Lower lobe of right lung (tissue), 2 donors: ENCODE data around the gene TMEM51. TPM values are rescaled to one million over a fixed set of nuclear protein-coding genes. Genes with fewer than 3 reads are reported as not detected.

Experiments used
- ATAC-seq, 2 donors: fragments of 200-7000 bp; cut with Tn5 transposase; one replicate each; pipeline ENCODE4 v1.9.1; 2020 to 2022; ENCODE audit warnings: mild to moderate bottlenecking in 2 of 2, moderate library complexity in 2 of 2
- DNase-seq: peaks from one replicate; pipeline ENCODE4 v3.0.0-alpha.2; 2020
- H3K27ac ChIP-seq: fragments of 200-600 bp; one replicate; pipeline ENCODE4 v1.8.0; 2022
- H3K27me3 ChIP-seq: fragments of 200-600 bp; one replicate; pipeline ENCODE4 v1.8.0; 2022; ENCODE audit warnings: low read depth
- H3K36me3 ChIP-seq: fragments of 200-600 bp; one replicate; pipeline ENCODE4 v1.8.0; 2022; ENCODE audit warnings: mild to moderate bottlenecking
- H3K4me1 ChIP-seq: fragments of 200-600 bp; one replicate; pipeline ENCODE4 v1.8.0; 2022
- H3K4me3 ChIP-seq: fragments of 200-600 bp; one replicate; pipeline ENCODE4 v1.8.0; 2022; ENCODE audit warnings: mild to moderate bottlenecking
- H3K9me3 ChIP-seq: fragments of 200-600 bp; one replicate; pipeline ENCODE4 v1.8.0; 2022
- intact Hi-C: fragments of 100-400 bp; cut with DNase I; formaldehyde crosslinking; loops from one replicate; pipeline ENCODE4 v1.11.0; 2022
- total RNA-seq: library from RNA; stranded (reverse); fragmentation: NEBNext Ultra II Directional; extraction: Animal tissue kit (Norgen Biotek cat#: 25700); gene quantifications from one replicate; pipeline ENCODE4 v1.2.1, GENCODE V29; 2021
- TF ChIP-seq, protein P1 (sequence below): fragments of 200-600 bp; IDR thresholded peaks from one replicate; pipeline ENCODE4 v1.8.0; 2022; ENCODE audit warnings: antibody characterized with exemption, mild to moderate bottlenecking
- donor health status: DM: no; HTN: yes; CAD: no; lungs with severe emphysema.

Gene TMEM51
- total RNA-seq, 1 donor from 2014 or later: 18.4 TPM

DNA sequence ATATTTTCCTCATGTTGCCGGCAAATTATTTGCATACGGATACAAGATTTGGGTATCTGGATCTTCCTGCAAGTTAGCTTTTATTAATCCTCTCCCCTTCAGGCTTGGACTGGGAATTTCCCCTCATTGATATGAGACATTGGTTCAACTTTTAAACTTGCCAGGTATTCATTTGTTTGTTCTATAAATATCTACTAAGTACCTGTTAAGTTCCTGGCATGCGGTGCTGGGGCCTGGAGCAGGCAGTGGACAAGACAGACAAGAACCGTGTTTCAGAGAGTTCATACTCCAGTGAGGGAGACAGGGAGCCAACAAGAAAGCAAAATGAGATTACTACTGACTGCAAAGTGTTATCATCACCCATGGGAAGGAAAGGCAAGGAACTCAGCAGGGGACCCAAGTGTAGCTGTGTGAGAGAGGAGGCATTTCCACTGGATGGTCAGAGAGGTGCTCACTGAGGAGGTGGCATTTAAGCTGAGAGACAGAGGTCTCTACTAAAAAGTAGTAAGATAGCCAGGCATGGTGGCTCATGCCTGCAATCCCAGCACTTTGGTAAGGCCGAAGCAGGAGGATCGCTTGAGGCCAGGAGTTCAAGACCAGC lies 54.4 kb downstream of the TMEM51 start:
- DNase-seq (no peak), ATAC-seq (peak; percentile 20 to 77)
- intact Hi-C loops: no loop called here
- Histone ChIP-seq H3K4me3 (no peak overlapping the region), H3K27ac (no peak overlapping the region), H3K27me3 (no peaks in the 10 kb centered on the region), H3K4me1 (peaks cover 42% of the 10 kb centered on the region), H3K9me3 (no peaks in the 10 kb centered on the region), H3K36me3 (no peaks in the 10 kb centered on the region)
- TF ChIP-seq, protein P1, sequence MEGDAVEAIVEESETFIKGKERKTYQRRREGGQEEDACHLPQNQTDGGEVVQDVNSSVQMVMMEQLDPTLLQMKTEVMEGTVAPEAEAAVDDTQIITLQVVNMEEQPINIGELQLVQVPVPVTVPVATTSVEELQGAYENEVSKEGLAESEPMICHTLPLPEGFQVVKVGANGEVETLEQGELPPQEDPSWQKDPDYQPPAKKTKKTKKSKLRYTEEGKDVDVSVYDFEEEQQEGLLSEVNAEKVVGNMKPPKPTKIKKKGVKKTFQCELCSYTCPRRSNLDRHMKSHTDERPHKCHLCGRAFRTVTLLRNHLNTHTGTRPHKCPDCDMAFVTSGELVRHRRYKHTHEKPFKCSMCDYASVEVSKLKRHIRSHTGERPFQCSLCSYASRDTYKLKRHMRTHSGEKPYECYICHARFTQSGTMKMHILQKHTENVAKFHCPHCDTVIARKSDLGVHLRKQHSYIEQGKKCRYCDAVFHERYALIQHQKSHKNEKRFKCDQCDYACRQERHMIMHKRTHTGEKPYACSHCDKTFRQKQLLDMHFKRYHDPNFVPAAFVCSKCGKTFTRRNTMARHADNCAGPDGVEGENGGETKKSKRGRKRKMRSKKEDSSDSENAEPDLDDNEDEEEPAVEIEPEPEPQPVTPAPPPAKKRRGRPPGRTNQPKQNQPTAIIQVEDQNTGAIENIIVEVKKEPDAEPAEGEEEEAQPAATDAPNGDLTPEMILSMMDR: no peak

DNA sequence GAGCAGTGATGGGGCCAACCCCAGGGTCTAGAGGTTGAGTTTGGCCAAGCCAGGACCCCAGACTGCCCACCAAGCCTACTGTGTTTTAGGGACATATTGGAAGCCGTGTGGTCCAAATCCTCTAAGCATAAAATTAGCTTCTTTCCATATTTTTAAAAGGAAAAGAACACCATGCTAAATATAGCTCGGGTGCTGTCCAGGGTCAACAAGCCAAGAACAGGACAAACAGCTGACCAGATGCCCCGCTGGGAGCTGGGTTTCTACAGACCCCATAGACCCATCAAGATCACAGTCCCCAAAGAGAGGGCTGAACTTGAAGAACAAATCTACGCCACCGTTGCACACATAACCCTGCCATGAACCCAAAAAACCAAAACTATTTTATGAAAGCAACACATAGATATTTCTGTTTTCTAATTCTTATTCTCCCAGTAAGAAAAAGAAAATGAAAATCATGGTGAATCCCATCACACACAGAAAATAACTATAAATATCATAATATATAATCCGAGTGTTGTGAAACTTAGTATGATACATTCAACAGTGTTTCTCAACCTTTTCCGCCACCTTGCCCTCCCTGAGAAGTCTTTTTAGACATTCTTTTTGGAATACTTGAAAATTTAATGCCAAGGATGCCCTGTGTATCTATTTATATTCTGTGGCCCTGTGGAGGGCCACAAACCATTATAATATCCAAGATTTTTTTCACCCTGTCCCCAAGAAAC lies 57.3 kb downstream of the TMEM51 start:
- H3K9me3 ChIP-seq: no peaks in the 10 kb centered on the region
- H3K27ac ChIP-seq: no peak overlapping the region
- DNase-seq (no peak), ATAC-seq (no peak)
- H3K27me3 ChIP-seq: no peaks in the 10 kb centered on the region
- TF ChIP-seq, protein P1: no peak
- H3K4me3 ChIP-seq: no peak overlapping the region
- intact Hi-C loops: no loop called here
- no peaks in the 10 kb centered on the region for H3K36me3 ChIP-seq
- H3K4me1 ChIP-seq: peaks cover 66% of the 10 kb centered on the region

DNA sequence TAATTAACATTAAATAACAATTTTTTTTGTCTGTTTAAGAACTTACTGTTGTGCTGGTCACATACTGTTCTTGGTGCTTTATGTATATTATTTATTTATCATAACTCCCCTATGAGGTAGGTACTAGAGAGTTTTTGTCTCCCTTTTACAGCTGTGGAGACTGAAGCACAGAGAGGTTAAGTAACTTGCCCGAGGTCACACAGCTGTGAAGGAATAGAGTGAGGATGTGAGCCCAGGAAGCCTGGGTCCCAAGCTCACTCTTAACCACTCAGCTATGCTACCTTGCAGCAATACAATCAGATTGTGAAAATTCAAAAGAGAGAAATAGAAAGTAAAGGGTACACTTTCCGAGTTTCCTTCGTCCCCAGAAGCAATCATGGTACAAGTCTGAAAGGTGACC lies 57.9 kb downstream of the TMEM51 start:
- no peak overlapping the region for H3K4me3 ChIP-seq
- peaks cover 66% of the 10 kb centered on the region for H3K4me1 ChIP-seq
- DNase-seq (no peak), ATAC-seq (no peak)
- H3K27me3 ChIP-seq: no peaks in the 10 kb centered on the region
- intact Hi-C loops: no loop called here
- H3K9me3 ChIP-seq: no peaks in the 10 kb centered on the region
- no peak overlapping the region for H3K27ac ChIP-seq
- H3K36me3 ChIP-seq: no peaks in the 10 kb centered on the region
- TF ChIP-seq, protein P1: no peak

DNA sequence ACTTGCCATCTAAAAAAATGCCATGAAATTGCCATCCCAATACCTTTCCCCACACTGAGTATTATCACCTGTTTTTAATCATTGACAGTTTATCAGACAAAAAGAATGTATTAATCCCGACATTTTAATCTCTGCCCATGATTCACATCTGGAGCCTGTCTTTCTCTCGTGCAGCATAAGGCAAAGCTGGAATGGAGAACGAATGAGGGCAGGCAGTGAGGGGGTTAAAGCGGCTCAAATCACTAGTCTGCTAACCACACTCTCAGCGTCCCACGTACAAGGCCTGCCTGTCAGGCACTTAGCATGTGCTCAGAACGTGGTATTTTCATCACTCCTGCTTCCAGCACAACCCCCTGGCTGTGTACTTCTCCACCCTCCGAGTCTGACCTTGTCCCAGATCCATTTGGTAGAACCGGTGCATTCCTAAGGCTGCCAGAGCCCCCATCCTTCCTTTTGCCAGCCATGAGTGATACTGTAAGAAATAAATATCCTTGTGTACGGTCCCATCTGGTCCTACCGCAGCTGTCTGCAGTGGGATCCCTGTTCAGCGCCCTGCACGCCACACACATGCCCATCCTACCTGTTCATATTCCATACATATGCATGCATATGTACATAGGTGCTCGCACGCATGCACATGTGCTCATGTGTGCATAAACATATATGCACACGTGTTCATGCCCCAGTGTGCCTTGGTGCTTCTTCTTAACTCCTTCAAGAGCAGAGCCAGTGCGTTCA lies 58.8 kb downstream of the TMEM51 start:
- ATAC-seq: no peak
- peaks cover 56% of the 10 kb centered on the region for H3K4me1 ChIP-seq
- DNase-seq: no peak
- no peaks in the 10 kb centered on the region for H3K36me3 ChIP-seq
- TF ChIP-seq, protein P1: no peak
- no peaks in the 10 kb centered on the region for H3K27me3 ChIP-seq
- no peaks in the 10 kb centered on the region for H3K9me3 ChIP-seq
- H3K4me3 ChIP-seq: no peak overlapping the region
- intact Hi-C loops: no loop called here
- H3K27ac ChIP-seq: peak overlapping the region; percentile 34

DNA sequence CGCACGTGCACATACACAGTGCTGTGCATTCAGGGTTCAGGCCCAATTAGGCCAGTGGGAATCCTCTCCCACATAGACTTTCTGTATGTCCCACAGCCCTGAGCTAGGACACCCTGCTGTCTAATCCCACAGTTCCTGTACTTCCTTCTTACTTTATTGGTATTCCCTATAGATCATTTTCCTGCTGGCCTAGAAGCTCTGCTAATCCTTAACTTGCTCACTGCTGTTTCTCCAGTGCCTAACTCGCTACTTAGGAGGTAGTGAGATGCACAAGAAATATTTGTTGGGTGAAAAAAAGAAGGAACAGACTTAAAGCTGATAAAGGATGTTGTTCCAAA lies 59.4 kb downstream of the TMEM51 start:
- peaks cover 51% of the 10 kb centered on the region for H3K4me1 ChIP-seq
- no peak for ATAC-seq

More for the DNA sequence above, 59.4 kb downstream of the TMEM51 start:
- TF ChIP-seq, protein P1: no peak
- DNase-seq: no peak
- intact Hi-C loops: no loop called here
- Histone ChIP-seq H3K36me3 (no peaks in the 10 kb centered on the region), H3K4me3 (no peak overlapping the region), H3K27ac (peak overlapping the region; percentile 34), H3K9me3 (no peaks in the 10 kb centered on the region), H3K27me3 (no peaks in the 10 kb centered on the region)
